Mammary epithelial cell (primary cell): ENCODE measurements around the gene C6orf58.

Experiments used
- CTCF ChIP-seq, 2 donors: IDR thresholded peaks in 1 of 2; conservative IDR thresholded peaks in 1 of 2; 2 replicates each; pipeline ENCODE4 v1.5.1; 2011 to 2012; ENCODE audit warnings: inconsistent platforms in 2 of 2, low read length in 2 of 2, mild to moderate bottlenecking in 2 of 2, control low read depth in 1 of 2, low read depth in 1 of 2; ENCODE audit not compliant: insufficient read depth in 1 of 2; ENCODE audit errors: extremely low read depth in 1 of 2
- EZH2 ChIP-seq: IDR thresholded peaks from 2 replicates; pipeline ENCODE4 v1.6.1; 2012; ENCODE audit warnings: low read length, inconsistent platforms, borderline replicate concordance

GRCh38 chr6:127547215-127547614 lies 29.8 kb upstream of the C6orf58 start:
- TF ChIP-seq CTCF (conservative IDR thresholded peaks at IDR 0.05 in 1 of 2, IDR thresholded peaks at IDR 0.05 in 1 of 2; ENCODE audit: extremely low read depth in 1 of 2, insufficient read depth in 1 of 2, low read depth in 1 of 2, low read length in 2 of 2) (peak in 1 of 2 donors; percentile 40), EZH2 (no peak)
